ENCODE data around the gene SMARCA2. TPM values are rescaled to one million over a fixed set of nuclear protein-coding genes. Genes with fewer than 3 reads are reported as not detected.

The SMARCA2 gene
- total RNA-seq, 2 donors from 2014 or later: 63.8 to 109 TPM

DNA sequence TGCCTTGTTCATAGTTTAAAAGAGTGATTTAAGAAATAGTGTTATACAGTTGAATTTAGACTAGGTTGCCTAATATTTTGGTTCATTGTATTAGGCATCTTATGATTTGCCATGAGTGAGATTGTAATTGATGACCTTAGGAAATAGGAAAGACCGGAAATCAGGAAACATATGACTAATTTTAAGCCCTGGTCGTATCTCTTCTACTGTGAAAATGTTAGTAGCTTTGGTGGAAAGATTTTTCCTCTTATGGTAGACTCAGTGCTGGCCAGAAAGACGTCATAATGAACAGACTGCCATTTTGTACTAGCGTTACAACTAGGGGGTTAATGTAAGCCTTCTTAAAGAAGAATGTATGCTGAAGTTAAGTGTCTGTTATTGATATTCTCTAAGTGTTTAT lies 21.7 kb downstream of the SMARCA2 start:
- Histone ChIP-seq H3K4me1 (peaks cover 0 to 13% of the 10 kb centered on the region in 2 donors), H3K36me3 (peaks cover 61% of the 10 kb centered on the region), H3K27ac (no peak overlapping the region), H3K9me3 (no peaks in the 10 kb centered on the region), H3K27me3 (no peaks in the 10 kb centered on the region), H3K4me3 (no peak overlapping the region)
- TF ChIP-seq, protein P1, sequence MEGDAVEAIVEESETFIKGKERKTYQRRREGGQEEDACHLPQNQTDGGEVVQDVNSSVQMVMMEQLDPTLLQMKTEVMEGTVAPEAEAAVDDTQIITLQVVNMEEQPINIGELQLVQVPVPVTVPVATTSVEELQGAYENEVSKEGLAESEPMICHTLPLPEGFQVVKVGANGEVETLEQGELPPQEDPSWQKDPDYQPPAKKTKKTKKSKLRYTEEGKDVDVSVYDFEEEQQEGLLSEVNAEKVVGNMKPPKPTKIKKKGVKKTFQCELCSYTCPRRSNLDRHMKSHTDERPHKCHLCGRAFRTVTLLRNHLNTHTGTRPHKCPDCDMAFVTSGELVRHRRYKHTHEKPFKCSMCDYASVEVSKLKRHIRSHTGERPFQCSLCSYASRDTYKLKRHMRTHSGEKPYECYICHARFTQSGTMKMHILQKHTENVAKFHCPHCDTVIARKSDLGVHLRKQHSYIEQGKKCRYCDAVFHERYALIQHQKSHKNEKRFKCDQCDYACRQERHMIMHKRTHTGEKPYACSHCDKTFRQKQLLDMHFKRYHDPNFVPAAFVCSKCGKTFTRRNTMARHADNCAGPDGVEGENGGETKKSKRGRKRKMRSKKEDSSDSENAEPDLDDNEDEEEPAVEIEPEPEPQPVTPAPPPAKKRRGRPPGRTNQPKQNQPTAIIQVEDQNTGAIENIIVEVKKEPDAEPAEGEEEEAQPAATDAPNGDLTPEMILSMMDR (IDR thresholded peaks at IDR 0.05): no peak
- no peak for DNase-seq (ENCODE audit: low spot score)

DNA sequence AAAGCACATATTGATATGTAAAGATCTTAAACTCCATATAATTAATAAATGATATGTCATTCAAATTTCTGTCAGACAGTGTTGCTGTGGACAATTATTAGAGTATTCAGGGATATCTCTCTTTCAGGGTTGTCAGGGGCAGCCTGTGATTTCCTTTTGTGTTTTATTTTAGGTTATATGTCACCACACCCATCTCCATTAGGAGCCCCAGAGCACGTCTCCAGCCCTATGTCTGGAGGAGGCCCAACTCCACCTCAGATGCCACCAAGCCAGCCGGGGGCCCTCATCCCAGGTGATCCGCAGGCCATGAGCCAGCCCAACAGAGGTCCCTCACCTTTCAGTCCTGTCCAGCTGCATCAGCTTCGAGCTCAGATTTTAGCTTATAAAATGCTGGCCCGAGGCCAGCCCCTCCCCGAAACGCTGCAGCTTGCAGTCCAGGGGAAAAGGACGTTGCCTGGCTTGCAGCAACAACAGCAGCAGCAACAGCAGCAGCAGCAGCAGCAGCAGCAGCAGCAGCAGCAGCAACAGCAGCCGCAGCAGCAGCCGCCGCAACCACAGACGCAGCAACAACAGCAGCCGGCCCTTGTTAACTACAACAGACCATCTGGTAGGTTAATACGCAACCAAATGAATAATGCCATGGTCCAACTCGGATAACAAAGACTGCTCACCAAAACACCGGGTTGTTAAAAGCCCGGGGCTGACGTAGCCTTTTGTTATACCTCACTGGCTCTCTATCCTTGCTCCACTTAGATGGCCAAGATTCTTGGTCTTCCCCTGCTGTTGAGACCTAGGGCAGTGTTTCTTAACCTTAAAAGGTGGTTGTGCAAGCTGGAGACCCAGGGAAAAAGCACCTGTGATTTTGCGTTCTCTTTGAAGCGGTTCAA lies 24.4 kb downstream of the SMARCA2 start:
- H3K4me1 ChIP-seq: peaks cover 0 to 13% of the 10 kb centered on the region in 2 donors
- DNase-seq (ENCODE audit: low spot score): no peak
- H3K4me3 ChIP-seq: no peak overlapping the region
- H3K27me3 ChIP-seq: no peaks in the 10 kb centered on the region
- TF ChIP-seq, protein P1 (IDR thresholded peaks at IDR 0.05): no peak
- no peak overlapping the region for H3K27ac ChIP-seq
- peaks cover 47% of the 10 kb centered on the region for H3K36me3 ChIP-seq
- no peaks in the 10 kb centered on the region for H3K9me3 ChIP-seq

DNA sequence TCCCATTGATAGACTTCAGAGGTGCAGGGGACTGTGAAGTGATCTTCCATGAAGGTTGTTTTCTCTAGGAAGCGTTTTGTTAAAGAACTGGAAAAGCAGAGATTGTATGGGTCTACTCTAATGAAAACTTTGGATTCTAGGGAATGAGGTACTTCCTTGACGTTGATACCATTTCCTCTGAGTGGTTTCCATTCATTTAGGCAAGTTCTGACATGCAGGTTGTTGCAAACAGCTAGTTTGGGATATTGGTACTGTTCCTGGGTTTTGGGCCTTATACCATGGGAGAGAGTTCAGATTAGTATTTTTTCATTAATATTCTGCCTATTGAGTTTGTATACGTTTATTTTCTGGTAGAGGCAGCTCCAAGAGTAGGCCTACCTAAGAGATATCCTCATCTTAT lies 25.7 kb downstream of the SMARCA2 start:
- H3K27me3 ChIP-seq: no peaks in the 10 kb centered on the region
- H3K36me3 ChIP-seq: peaks cover 45% of the 10 kb centered on the region
- H3K4me1 ChIP-seq: peaks cover 0 to 13% of the 10 kb centered on the region in 2 donors
- TF ChIP-seq, protein P1 (IDR thresholded peaks at IDR 0.05): no peak
- DNase-seq (ENCODE audit: low spot score): no peak
- no peak overlapping the region for H3K27ac ChIP-seq
- H3K4me3 ChIP-seq: no peak overlapping the region
- no peaks in the 10 kb centered on the region for H3K9me3 ChIP-seq

DNA sequence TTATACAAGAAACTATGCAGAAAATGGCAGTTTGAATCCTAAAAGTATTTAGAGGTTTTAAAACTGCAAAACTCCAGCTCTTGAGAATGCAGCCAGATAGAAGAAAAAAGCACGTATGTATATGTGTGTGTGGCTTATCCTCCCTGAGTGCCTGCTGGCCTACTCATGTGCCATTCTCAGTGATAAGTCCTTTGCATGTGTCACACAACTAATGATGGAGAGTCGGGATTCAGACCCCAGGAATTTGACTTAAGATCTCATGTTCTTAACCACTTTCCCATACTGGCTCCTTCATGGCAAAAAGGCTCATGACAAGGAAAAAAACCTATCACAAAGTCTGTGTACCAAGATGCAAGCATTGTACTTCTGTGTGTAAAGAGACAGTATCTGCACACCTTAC lies 26.6 kb downstream of the SMARCA2 start:
- H3K36me3 ChIP-seq: peaks cover 45% of the 10 kb centered on the region
- H3K9me3 ChIP-seq: no peaks in the 10 kb centered on the region
- no peak overlapping the region for H3K4me3 ChIP-seq
- TF ChIP-seq, protein P1 (IDR thresholded peaks at IDR 0.05): no peak
- H3K27ac ChIP-seq: no peak overlapping the region
- DNase-seq (ENCODE audit: low spot score): no peak
- peaks cover 0 to 13% of the 10 kb centered on the region in 2 donors for H3K4me1 ChIP-seq
- no peaks in the 10 kb centered on the region for H3K27me3 ChIP-seq

DNA sequence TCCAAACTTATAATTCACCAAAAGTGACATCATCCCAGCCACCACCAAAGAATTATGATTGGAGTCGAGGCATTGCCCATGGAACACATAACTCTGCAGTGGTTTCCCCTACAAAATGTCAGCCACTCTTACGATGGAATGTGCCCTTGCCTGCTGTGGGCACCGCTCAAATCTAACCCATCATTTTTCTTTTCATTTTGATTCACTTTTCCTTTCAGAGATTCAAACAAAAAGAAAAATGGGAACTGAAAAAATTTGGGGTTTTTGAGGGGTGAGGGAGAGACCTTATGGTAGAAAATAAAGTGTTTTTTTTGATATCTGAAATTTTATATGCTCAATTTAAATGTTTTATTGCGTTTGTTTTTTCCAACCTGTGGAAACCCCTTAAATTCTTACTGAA lies 28.1 kb downstream of the SMARCA2 start:
- H3K36me3 ChIP-seq: peaks cover 45% of the 10 kb centered on the region
- H3K4me1 ChIP-seq: peaks cover 0 to 6% of the 10 kb centered on the region in 2 donors
- TF ChIP-seq, protein P1 (IDR thresholded peaks at IDR 0.05): no peak
- no peak for DNase-seq (ENCODE audit: low spot score)
- no peaks in the 10 kb centered on the region for H3K9me3 ChIP-seq
- H3K27ac ChIP-seq: no peak overlapping the region
- no peak overlapping the region for H3K4me3 ChIP-seq
- H3K27me3 ChIP-seq: no peaks in the 10 kb centered on the region

Data from right atrium auricular region (tissue), 2 donors.